Fibroblast of the aortic adventitia (primary cell): ENCODE data around the gene TNNT3. TPM values are rescaled to one million over a fixed set of nuclear protein-coding genes. Genes with fewer than 3 reads are reported as not detected.

Experiments
- DNase-seq: peaks from one replicate; pipeline ENCODE4 v3.0.0-alpha.2; 2010; ENCODE audit warnings: low read depth
- H3K4me3 ChIP-seq: 2 replicates; pipeline ENCODE4 v1.5.1; 2011; ENCODE audit warnings: low read depth, mild to moderate bottlenecking, control low read depth, low read length, moderate library complexity
- total RNA-seq: library from RNA; depleted of rRNA; stranded (reverse); fragments of >200 nt; gene quantifications from 2 replicates; pipeline ENCODE4 v1.2.3, GENCODE V29; 2012; ENCODE audit warnings: low replicate concordance
- TF ChIP-seq, protein P1 (sequence below): IDR thresholded peaks from 2 replicates; pipeline ENCODE4 v1.5.1; 2011; ENCODE audit warnings: mild to moderate bottlenecking, low read length, control low read depth, inconsistent platforms; ENCODE audit not compliant: insufficient read depth

TNNT3 gene
- total RNA-seq, 1 donor: 0.81 TPM

DNA sequence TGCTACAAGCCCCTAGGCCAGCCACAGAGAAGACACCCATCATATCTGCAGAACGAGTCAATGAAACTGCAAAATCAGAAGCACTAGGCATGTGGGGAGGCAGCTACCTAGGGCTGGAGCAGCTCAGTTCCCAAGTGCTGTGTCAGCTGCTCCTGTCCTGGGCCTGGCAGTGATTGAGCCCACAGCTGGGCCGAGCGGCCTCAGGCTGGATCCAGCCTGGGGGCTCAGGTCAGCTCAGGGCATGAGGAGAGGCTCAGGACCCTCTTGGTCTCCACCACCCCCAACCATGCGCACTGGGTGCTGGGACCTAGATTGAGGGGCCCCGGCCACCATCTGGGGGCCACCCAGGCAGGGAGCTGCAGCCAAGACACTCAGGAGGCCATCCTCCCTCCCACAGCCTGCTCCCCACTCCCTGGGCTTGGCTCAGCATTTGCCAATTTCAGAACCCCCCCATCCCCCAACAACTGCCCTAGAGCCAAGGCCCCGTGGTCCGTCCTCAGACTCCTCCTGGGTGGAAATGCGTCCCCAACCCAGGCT is 2.4 kb upstream of the TNNT3 start:
- DNase-seq: no peak
- H3K4me3 ChIP-seq: no peak overlapping the region
- TF ChIP-seq, protein P1, sequence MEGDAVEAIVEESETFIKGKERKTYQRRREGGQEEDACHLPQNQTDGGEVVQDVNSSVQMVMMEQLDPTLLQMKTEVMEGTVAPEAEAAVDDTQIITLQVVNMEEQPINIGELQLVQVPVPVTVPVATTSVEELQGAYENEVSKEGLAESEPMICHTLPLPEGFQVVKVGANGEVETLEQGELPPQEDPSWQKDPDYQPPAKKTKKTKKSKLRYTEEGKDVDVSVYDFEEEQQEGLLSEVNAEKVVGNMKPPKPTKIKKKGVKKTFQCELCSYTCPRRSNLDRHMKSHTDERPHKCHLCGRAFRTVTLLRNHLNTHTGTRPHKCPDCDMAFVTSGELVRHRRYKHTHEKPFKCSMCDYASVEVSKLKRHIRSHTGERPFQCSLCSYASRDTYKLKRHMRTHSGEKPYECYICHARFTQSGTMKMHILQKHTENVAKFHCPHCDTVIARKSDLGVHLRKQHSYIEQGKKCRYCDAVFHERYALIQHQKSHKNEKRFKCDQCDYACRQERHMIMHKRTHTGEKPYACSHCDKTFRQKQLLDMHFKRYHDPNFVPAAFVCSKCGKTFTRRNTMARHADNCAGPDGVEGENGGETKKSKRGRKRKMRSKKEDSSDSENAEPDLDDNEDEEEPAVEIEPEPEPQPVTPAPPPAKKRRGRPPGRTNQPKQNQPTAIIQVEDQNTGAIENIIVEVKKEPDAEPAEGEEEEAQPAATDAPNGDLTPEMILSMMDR: no peak

DNA sequence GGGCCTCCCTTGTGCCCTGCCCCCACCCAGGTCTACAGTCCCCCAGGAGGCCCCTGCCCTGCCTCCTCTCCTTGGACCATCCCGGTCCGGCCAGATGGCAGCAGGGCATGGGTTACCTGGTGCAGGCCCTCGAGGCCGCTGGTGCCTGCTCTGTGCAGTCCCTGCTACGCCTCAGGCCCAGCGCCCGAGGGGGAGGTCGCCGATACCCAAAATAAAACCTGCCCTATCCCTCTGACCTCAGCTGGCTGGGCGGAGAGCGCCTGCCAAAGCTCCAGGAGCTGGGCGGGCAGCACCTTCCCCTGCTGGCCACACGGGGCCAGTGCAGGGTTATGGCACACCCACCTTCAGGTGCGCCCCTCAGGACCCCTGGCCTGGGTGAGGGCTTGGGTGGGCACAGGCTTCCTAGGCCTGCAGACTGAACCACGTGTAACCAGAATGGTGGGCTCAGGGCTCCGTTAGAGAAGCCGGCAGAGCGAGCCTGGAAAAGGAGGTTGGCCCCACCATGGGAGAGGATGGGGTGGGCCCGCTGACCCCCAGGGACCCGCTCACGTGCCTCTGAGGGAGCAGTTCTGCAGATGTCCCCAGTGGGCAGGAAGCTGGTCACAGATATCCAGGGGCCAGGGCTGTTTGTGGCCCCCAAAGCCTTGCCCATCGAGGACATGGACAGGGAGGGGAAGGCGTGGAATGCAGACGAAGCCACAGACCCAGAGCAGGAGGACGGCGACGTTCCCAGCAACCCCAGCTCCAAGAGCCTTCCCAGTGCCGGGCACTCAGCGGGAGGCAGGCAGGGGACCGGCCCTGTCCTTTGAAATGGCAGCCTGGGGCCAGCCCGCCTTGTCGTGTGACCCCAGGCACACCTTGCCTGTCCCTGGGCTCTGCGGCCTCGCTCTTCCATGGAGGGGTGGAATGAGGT is 1.7 kb upstream of the TNNT3 start:
- H3K4me3 ChIP-seq: no peak overlapping the region
- TF ChIP-seq, protein P1: peak; percentile 44
- no peak for DNase-seq

DNA sequence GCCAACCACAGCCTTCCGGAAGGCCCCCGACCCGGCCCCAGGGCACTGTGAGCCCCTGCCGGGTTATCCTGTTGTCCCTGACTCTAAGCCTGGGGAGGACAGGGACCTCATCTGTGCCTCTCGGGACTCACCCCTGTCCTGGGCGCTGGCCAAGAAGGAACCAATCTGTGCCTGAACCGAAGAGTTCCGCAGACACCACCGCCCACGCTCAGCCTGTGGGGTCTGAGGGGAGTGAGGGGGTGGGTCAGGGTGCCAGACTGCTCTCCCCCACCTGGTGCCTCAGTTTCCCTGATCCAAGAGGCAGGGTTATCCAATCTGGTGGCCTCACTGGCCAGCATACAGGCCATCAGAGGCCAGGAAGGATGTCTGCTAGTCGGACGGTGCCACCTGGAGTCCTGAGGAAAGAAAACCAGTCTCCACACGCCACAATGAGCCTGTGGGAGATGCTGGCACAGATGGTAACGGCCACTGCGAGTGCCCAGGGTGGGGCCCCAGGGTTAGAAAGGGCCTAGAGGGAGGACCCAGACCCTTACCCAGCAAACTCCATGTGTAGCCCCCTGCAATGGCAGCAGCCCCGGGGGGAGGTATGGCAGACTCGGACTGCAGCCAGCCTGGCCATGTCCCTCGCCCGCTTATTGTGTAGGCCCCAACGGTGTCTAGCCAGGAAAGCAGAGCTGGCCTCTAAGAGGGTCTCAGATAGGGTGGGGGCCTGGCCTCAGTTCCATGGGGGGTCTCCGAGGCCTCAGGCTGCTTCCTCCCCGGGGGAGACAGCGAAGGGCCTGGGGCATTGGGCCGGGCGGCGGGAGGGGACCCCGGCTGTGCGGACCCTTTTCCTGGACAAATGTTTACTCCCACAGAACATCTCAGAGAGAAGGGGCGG is 827 bp upstream of the TNNT3 start:
- TF ChIP-seq, protein P1: no peak
- no peak overlapping the region for H3K4me3 ChIP-seq
- no peak for DNase-seq

DNA sequence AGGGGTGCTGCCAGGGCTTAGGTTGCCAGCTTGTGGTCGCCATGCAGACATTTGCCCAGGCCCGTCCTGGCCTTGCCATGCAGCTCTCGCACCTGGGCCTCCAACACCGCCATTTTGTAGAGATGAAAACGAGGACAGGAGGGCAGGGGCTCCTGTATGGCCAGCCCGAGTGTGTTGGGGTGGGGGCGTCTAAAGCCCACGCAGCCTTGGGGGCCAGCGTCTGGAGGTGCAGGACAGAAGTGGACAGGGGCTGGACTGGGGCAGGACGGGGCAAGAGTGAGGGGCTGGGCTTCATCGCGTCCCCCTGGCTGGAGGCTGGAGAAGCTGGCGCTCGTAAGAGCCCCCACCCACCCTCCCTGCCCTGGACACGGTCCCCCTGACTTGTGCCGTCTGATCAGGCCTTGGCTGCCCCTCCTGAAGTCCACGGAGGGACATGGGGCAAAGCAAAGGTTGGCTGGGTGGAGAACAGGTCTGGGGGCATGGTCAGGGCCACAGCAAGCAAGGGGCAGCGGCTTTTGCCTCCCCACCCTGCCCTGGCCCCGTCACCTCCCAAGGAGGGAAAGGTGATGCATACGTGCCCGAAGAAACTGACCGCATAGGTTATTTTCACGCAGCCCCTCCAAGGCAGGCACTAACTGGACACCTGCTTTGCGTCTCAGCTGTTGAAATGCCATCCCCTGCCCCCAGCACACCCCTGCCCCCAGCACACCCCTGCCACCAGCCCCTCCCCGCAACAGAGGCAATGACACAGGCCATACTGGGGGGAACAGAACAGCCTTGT is 815 bp downstream of the TNNT3 start:
- no peak for DNase-seq
- no peak overlapping the region for H3K4me3 ChIP-seq
- TF ChIP-seq, protein P1: no peak

DNA sequence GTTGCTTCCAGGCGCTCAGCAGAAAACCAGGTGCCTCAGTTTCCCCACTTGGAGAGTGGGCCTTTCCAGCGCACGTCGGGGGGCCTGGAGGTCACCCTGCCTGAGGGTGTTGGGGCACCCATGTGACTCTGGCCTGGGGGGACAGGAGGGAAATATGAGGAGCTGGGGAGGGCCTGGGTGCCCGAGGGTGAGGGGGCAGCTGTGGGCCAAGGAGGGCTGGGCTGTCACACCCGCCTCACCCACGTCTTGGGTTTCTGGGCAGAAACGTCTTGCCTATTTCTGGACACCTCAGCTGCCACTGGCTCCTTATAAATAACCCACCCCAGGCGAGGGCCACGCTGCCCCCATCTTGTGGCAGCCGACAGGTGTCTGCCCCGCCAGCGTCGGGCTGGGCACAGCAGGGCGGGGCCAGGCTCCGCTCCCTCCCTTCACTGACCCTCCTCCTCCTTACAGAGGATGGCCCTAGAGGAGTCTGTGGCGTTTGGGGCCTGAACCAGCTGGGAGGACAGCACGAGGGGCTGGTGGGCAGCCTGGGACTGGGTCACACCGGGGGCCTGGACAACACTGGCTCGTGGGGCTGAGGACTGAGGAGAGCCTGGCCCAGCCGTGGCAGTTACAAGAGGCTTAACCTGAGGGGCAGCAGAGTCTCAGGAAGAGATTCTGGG is 1.5 kb downstream of the TNNT3 start:
- TF ChIP-seq, protein P1: peak; percentile 9
- DNase-seq: no peak
- H3K4me3 ChIP-seq: no peak overlapping the region
